B cell (primary cell): ENCODE measurements around the gene SYT17. TPM values are rescaled to one million over a fixed set of nuclear protein-coding genes. Genes with fewer than 3 reads are reported as not detected.

ENCODE experiments used
- ATAC-seq: fragments of 200-7000 bp; cut with Tn5 transposase; one replicate; pipeline ENCODE4 v1.10.0; 2021; ENCODE audit warnings: low read depth, mild to moderate bottlenecking, moderate number of reproducible peaks, moderate library complexity
- CTCF ChIA-PET: fragments of 350-600 bp; sonication (Branson Sonifier 250); formaldehyde crosslinking; loops from one replicate; lab custom pipeline; 2021; ENCODE audit warnings: antibody characterized with exemption, inconsistent platforms; lab: Charles Lee
- POLR2A ChIA-PET: fragments of 350-600 bp; sonication (Branson Sonifier 250); formaldehyde crosslinking; loops from one replicate; lab custom pipeline; 2021; ENCODE audit warnings: antibody characterized with exemption; lab: Charles Lee
- DNase-seq: peaks from one replicate; pipeline ENCODE4 v3.0.0; 2013
- H2AFZ ChIP-seq: 2 replicates; pipeline ENCODE4 v1.6.1; 2012; ENCODE audit warnings: mild to moderate bottlenecking, low read depth, low read length; ENCODE audit not compliant: insufficient read depth, poor library complexity, severe bottlenecking
- H3K27ac ChIP-seq, 2 donors: 1 replicate in 1 of 2; 2 replicates in 1 of 2; pipeline ENCODE4 v1.5.1; 2012 to 2013; ENCODE audit warnings: low read length in 2 of 2, mild to moderate bottlenecking in 2 of 2, moderate library complexity in 1 of 2
- H3K27me3 ChIP-seq, 4 experiments: fragments of 200-600 bp in 1 of 4; sonication (generic) in 1 of 4; replicated peaks in 1 of 4; 1 replicate in 2 of 4; 2 replicates in 2 of 4; pipeline versions ENCODE4 v1.6.1 to v1.7.0; 2013 to 2016; ENCODE audit warnings: low read length in 3 of 4, mild to moderate bottlenecking in 2 of 4, mixed read lengths in 1 of 4, moderate library complexity in 1 of 4; ENCODE audit not compliant: insufficient read depth in 4 of 4, control insufficient read depth in 3 of 4; ENCODE audit errors: control extremely low read depth in 1 of 4
- H3K36me3 ChIP-seq, 2 experiments: replicated peaks in 1 of 2; 1 replicate in 1 of 2; 2 replicates in 1 of 2; pipeline versions ENCODE4 v1.6.1 to v1.7.1; 2013; ENCODE audit warnings: low read length in 1 of 2; ENCODE audit not compliant: insufficient read depth in 2 of 2, control insufficient read depth in 1 of 2; ENCODE audit errors: control extremely low read depth in 1 of 2, extremely low read depth in 1 of 2
- H3K4me1 ChIP-seq, 2 donors: fragments of 200-600 bp in 1 of 2; sonication (generic) in 1 of 2; 1 replicate in 1 of 2; 2 replicates in 1 of 2; pipeline versions ENCODE4 v1.5.1 to v1.6.1; 2013 to 2017; ENCODE audit warnings: low read length in 2 of 2; ENCODE audit not compliant: control insufficient read depth in 2 of 2, insufficient read depth in 2 of 2
- H3K4me2 ChIP-seq: replicated peaks from 2 replicates; pipeline ENCODE3; 2012; ENCODE audit warnings: mild to moderate bottlenecking, low read depth, low read length; ENCODE audit not compliant: poor library complexity, severe bottlenecking
- H3K4me3 ChIP-seq, 5 experiments: fragments of 200-600 bp in 1 of 5; sonication (generic) in 1 of 5; 1 replicate in 3 of 5; 2 replicates in 2 of 5; pipeline versions ENCODE4 v1.5.1 to v1.7.0; 2011 to 2016; ENCODE audit warnings: low read length in 4 of 5, mild to moderate bottlenecking in 4 of 5, low read depth in 2 of 5, control low read depth in 1 of 5, moderate library complexity in 1 of 5; ENCODE audit not compliant: insufficient read depth in 1 of 5; ENCODE audit errors: control extremely low read depth in 1 of 5, extremely low read depth in 1 of 5
- H3K79me2 ChIP-seq: fragments of 200-600 bp; sonication (generic); one replicate; pipeline ENCODE4 v1.6.0; 2016; ENCODE audit warnings: low read length; ENCODE audit not compliant: control insufficient read depth, insufficient read depth
- H3K9ac ChIP-seq: fragments of 200-600 bp; sonication (generic); 2 replicates; pipeline ENCODE4 v1.6.1; 2017; ENCODE audit warnings: mild to moderate bottlenecking, low read length, moderate library complexity
- H3K9me3 ChIP-seq, 3 donors: one replicate each; pipeline versions ENCODE4 v1.6.1 to v1.7.1; 2013; ENCODE audit warnings: low read length in 2 of 3; ENCODE audit not compliant: control insufficient read depth in 2 of 3, insufficient read depth in 1 of 3; ENCODE audit errors: control extremely low read depth in 1 of 3
- H4K20me1 ChIP-seq: 2 replicates; pipeline ENCODE4 v1.6.0; 2012; ENCODE audit warnings: mild to moderate bottlenecking, low read length; ENCODE audit not compliant: insufficient read depth, control insufficient read depth, poor library complexity, severe bottlenecking
- H3K27ac Mint-ChIP-seq: one replicate; pipeline ENCODE4 v1.8.0; 2021; ENCODE audit warnings: mixed read lengths
- H3K27me3 Mint-ChIP-seq: one replicate; pipeline ENCODE4 v1.8.0; 2021; ENCODE audit warnings: mixed read lengths
- H3K4me1 Mint-ChIP-seq: one replicate; pipeline ENCODE4 v1.8.0; 2021; ENCODE audit warnings: mixed read lengths
- H3K4me3 Mint-ChIP-seq: one replicate; pipeline ENCODE4 v1.8.0; 2021; ENCODE audit warnings: mixed read lengths
- H3K9me3 Mint-ChIP-seq: one replicate; pipeline ENCODE4 v1.8.0; 2022; ENCODE audit warnings: mixed read lengths; ENCODE audit not compliant: insufficient read depth
- CTCF ChIP-seq: fragments of 200-600 bp; IDR thresholded peaks from one replicate; pipeline ENCODE4 v1.8.0; 2022; ENCODE audit warnings: antibody characterized with exemption, mild to moderate bottlenecking
- EZH2 ChIP-seq: IDR thresholded peaks from 2 replicates; pipeline ENCODE4 v1.6.1; 2012; ENCODE audit warnings: borderline replicate concordance, low read depth, mild to moderate bottlenecking, moderate library complexity, low read length; ENCODE audit not compliant: insufficient read depth, poor library complexity, severe bottlenecking
- WGBS: methylation state at CpG from one replicate; pipeline ENCODE4 v1.1.5; 2013; ENCODE audit warnings: missing lambda C conversion rate; ENCODE audit not compliant: insufficient coverage; 5-methylcytosine and 5-hydroxymethylcytosine counted together
- intact Hi-C: fragments of 100-400 bp; cut with micrococcal nuclease; formaldehyde crosslinking; loops from one replicate; pipeline ENCODE4 v1.10.0; 2022
- polyA plus RNA-seq: library from polyadenylated mRNA; depleted of rRNA; stranded (reverse); fragments of >200 nt; gene quantifications from 2 replicates; pipeline ENCODE4 v1.2.3, GENCODE V29; 2012
- total RNA-seq, 2 donors: library from RNA; stranded (reverse); fragments of 120-200 nt in 1 of 2; gene quantifications; 1 replicate in 1 of 2; 2 replicates in 1 of 2; pipeline versions ENCODE4 v1.2.3 to v1.2.4, GENCODE V29; 2013 to 2022

The SYT17 gene
- total and polyA plus RNA-seq, 2 donors (not counting 1 experiment from before 2014, with no cell fraction given): 24.9 to 27.7 TPM

GRCh38 chr16:19228052-19228451, 60.0 kb downstream of the SYT17 start:
- Histone ChIP-seq H3K9ac (no peak overlapping the region), H3K27me3 (no peaks in the 10 kb centered on the region), H3K4me1 (no peaks in the 10 kb centered on the region), H3K4me3 (no peak overlapping the region), H3K79me2 (no peaks in the 10 kb centered on the region), H4K20me1 (no peaks in the 10 kb centered on the region), H3K9me3 (peaks cover 2 to 9% (median 6%) of the 10 kb centered on the region in 3 donors), H3K36me3 (peaks cover 0 to 43% of the 10 kb centered on the region in 2 experiments), H2AFZ (no peak overlapping the region), H3K27ac (no peak overlapping the region), H3K4me2 (no peak overlapping the region)
- WGBS: 83% methylated on average over 2 of the region's 4 CpGs
- no peaks in the 10 kb centered on the region for H3K4me1 Mint-ChIP-seq
- POLR2A ChIA-PET: interaction anchor here (0.6 kb wide), 1 partner anchor 458 kb away, joined by 4 read pairs; no protein-coding TSS in a partner anchor
- DNase-seq: no peak
- H3K27ac Mint-ChIP-seq: no peak overlapping the region
- H3K4me3 Mint-ChIP-seq: no peak overlapping the region
- peaks cover 10% of the 10 kb centered on the region for H3K9me3 Mint-ChIP-seq
- no peaks in the 10 kb centered on the region for H3K27me3 Mint-ChIP-seq
- CTCF ChIA-PET: interaction anchor here (0.9 kb wide), 1 partner anchor 26 kb away, joined by 3 read pairs; no protein-coding TSS in a partner anchor
- intact Hi-C loops: no loop called here
- ATAC-seq: no peak
- no peak for TF ChIP-seq CTCF
- no peak for TF ChIP-seq EZH2

- peaks cover 0 to 42% of the 10 kb centered on the region in 2 experiments for H3K36me3 ChIP-seq
- Mint-ChIP-seq H3K4me1 (no peaks in the 10 kb centered on the region), H3K27me3 (no peaks in the 10 kb centered on the region), H3K4me3 (no peak overlapping the region), H3K9me3 (peaks cover 10% of the 10 kb centered on the region), H3K27ac (no peak overlapping the region)
- no peak overlapping the region for H3K9ac ChIP-seq
- H4K20me1 ChIP-seq: no peaks in the 10 kb centered on the region
- no peaks in the 10 kb centered on the region for H3K79me2 ChIP-seq
- ChIA-PET POLR2A (interaction anchor here (0.6 kb wide), 1 partner anchor 458 kb away, joined by 4 read pairs; no protein-coding TSS in a partner anchor), CTCF (interaction anchor here (0.9 to 1.1 kb wide), 2 partner anchors 26 to 142 kb away, joined by 3 read pairs; no protein-coding TSS in a partner anchor)
- H3K9me3 ChIP-seq: peaks cover 2 to 13% (median 6%) of the 10 kb centered on the region in 3 donors
- WGBS: 100% methylated on average over 1 of the region's 3 CpGs
- H2AFZ ChIP-seq: no peak overlapping the region
- no peak for TF ChIP-seq CTCF
- TF ChIP-seq EZH2: no peak
- no peak overlapping the region for H3K27ac ChIP-seq
- H3K4me1 ChIP-seq: no peaks in the 10 kb centered on the region
- no peak for ATAC-seq
- no peak overlapping the region for H3K4me3 ChIP-seq
- H3K4me2 ChIP-seq: no peak overlapping the region
- intact Hi-C loops: no loop called here
- H3K27me3 ChIP-seq: no peaks in the 10 kb centered on the region
- no peak for DNase-seq
Observed at GRCh38 chr16:19228575-19228974, 60.5 kb downstream of the SYT17 start.
